NCI-H1105 treated with DMSO at 0.1 percent for 48 hours (cell line): ENCODE data around the gene MORC3.
"Not testable (repeated sequence)": the region's sequence is repeated elsewhere in the genome, so short reads cannot be mapped to it uniquely, and the experiment has no call there.

Experiments used
- DNase-seq: peaks from one replicate; lab custom pipeline; 2025; lab: John Stamatoyannopoulos, UW

Gene MORC3

DNA sequence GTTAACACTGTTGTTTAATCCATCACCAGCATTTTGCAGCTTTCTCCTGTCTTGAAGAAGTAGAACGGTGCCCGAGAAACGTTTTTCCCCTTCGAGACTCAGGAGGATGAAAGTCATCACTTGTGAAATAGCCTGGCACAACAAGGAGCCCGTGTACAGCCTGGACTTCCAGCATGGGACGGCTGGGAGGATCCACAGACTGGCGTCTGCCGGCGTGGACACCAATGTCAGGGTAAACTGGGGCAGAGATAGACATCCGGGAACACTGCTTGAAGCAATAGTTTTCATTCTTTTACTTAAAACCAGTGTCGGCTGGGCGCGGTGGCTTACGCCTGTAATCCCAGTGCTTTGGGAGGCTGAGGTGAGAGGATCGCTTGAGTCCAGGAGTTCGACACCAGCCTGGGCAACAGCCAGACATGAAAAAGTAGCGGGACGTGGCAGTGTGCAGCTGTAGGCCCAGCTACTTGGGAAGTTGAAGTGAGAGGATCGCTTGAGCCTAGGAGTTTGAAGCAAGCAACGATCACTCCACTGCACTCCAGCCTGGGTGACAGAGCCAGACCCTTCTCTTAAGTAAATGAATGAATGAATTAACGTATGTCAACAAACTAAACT lies 66.1 kb downstream of the MORC3 start:
- DNase-seq: no peak

DNA sequence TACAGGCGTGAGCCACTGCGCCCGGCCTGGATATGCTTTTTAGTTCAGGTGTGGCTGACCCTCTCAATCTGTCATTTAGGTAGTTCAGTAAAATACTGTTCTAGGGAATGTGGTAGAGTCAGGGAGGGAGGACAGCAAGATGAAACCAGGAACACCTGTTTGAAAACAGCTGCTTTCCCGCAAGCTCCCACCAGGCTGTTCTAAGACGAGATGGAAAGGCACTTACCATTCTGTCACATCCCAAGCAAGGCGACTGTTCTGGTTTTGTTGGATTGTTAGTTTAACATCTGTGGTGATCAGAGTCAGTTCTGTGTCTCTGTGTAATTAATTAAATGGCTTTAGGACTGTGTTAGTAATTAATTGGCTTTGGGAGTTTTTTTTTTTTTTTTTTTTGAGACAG lies 68.1 kb downstream of the MORC3 start:
- DNase-seq: no peak

DNA sequence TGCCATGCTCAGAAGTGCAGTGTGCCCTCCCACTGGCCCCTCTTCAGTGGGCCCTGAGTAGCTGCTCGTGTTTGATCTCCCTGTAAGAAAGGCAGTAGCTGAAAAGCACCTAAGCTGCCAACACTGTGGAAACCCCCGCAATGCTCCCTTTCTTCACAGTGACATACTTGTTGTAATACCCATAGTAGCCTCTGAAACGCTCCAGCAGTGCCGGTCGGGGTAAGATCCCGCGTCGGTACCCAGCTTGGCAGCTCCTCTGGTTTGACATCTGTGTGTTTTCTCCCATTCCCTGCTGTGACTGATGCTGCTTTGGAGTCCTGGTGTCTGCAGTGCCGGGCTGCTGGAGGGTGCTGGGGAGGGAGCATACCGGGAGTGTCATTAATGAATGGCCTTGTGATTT lies 68.8 kb downstream of the MORC3 start:
- no peak for DNase-seq

DNA sequence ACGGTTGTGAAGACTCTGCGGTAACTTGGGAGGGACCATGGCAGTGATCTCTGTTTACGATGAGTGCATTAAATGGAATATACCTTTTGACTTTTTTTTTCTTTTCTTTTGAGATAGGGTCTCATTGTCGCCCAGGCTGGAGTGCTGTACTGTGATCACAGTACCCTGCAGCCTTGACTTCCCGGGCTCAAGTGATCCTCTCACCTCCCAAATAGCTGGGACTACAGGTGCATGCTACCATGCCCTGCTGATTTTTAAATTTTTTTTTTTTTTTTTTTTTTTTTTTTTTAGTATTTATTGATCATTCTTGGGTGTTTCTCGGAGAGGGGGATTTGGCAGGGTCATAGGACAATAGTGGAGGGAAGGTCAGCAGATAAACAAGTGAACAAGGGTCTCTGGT lies 71.7 kb downstream of the MORC3 start:
- DNase-seq: not testable (repeated sequence)

DNA sequence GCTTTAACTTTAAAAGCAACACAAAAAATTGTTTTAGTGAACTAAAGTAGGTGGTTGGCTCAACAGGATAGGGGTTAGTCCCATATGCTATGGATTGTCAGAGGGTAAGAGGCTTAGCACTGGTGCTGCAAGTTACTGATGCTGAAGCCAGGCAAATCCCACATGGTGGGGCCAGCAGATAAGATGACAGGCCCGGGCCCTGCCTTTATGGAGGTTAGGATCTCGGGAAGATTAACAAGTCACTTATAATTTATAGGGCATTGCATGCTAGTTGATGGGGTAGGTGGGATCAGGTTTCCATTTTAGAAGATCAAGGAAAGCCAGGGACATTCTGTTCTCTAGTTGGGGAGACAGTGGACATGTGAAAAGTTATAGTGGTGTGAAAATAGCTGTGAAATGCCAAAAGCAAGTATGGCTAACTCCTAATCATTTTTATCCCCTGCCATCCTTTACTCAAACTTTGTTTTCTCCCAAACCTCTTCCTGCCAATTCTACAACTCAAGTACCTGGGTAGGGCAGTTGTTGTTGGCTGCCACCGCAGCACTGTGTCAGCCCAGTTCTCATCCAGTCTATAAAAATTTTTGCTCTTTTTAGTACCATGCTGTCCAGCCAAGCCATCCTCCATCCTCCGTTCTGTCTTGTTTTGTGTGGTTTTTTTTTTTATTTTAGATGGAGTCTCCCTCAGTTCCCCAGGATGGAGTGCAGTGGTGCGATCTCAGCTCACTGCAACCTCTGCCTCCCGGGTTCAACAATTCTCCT lies 75.5 kb downstream of the MORC3 start:
- DNase-seq: no peak

DNA sequence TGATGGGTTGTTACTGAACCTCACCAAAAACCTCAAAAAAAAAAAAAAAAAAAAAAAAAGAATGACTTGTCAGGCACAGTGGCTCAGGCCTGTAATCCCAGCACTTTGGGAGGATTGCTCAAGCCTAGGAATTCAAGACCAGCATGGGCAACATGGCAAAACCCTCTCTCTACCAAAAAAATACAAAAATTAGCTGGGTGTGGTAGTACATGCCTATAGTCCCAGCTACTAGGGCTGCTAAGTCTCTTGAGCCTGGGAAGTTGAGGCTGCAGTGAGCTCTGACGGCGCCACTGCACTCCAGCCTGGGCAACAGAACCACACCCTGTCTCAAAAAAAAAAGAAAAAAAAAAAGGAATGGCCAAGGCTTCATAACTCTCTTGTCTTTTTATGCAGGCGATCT lies 76.3 kb downstream of the MORC3 start:
- no peak for DNase-seq

DNA sequence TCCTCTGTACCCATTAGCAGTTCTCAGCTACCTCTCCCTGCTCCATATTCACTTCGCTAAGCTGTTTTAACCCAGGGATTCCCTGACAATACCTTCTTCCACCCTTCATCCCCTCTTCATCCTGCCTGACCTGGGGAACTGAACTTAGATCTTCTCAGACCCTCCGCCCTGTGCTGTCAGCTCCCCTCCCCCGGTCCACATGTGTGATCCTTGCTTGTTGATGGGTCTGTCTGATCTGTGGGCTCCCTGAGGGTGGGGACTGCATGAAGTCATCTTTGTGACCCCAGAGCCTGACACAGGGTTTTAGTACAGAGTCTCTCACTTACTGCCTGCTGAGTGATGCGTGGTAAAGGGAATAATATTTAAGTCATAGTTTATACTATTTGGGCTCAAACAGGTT lies 77.0 kb downstream of the MORC3 start:
- no peak for DNase-seq

DNA sequence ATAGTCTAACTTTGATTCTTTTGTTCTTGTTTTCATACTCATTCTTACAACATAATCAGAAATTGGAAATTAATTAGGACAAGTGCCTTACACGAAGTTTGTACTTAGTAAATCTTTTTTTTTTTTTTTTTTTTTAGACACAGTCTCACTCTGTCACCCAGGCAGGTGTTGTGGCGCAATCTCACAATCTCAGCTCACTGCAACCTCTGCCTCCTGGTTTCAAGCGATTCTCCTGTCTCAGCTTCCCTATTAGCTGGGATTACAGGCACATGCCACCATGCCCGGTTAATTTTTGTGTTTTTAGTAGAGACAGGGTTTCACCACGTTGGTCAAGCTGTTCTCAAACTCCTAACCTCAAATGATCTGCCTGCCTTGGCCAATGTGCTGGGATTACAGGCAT lies 77.6 kb downstream of the MORC3 start:
- no peak for DNase-seq

DNA sequence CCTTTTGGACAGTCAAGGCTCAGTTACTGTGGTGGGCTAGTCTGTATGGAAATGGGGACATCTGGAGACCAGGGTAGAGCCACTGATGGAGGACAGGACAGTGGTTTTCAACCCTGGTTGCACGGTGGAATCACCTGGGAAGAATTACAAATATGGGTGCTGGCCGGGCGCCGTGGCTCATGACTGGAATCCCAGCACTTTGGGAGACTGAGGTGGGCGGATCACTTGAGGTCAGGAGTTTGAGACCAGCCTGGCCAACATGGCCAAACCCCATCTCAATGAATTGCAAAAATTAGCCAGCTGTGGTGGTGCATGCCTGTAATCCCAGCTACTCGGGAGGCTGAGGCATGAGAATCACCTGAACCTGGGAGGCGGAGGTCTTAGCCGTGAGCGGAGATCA lies 79.7 kb downstream of the MORC3 start:
- DNase-seq: not testable (repeated sequence)

DNA sequence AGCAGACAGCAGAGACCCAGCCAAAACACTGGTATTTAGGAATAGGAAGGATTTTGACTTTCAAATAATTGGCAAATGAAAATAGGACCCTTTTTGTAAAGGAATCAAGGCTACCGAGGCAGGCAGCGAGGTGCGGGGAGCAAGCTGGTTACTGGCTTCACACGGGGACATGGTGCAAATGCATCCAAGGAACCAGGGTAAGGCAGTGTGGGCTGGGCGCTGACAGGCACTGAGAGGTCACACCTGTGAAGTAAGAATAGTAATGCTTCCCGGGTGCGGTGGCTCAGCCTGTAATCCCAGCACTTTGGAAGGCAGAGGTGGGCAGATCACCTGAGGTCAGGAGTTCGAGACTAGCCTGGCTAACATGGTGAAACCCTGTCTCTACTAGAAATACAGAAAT lies 80.7 kb downstream of the MORC3 start:
- DNase-seq: no peak

DNA sequence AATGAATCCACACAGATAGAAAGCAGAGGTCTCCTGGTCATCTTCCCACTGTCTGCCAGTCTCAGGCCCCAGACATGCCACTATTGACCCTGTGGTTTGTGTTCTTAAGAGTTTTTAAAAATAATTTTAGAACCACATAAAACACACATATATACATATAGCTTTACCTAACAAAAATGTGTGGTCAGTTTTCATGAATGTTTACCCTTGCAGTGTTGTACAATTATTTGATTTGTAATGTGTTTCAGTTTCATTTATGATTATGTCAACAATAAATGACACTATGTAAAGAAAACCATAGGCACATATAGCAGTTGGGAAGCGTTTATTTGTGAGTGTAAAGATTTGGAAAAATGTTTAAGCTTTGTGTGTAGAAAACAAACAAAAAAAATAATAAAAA lies 82.3 kb downstream of the MORC3 start:
- no peak for DNase-seq

DNA sequence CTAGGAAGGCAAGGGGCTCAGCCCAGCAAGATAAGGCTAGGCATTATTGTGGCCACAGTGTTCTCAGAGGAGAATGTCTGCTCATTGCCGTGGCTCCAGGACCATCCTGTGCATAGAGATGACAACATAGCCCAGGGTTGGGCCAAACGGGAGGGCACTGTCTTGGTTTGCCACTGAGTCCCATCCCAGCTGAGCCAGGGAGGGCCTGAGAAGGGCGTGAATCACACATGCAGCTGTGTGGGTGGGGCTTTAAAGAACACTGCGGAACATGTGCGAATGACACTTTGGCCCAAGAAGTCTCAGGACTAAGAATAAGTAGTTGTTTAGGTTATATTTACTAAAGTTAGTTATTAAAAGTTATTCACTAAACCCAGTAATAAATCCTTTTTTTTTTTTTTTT lies 83.7 kb downstream of the MORC3 start:
- no peak for DNase-seq

DNA sequence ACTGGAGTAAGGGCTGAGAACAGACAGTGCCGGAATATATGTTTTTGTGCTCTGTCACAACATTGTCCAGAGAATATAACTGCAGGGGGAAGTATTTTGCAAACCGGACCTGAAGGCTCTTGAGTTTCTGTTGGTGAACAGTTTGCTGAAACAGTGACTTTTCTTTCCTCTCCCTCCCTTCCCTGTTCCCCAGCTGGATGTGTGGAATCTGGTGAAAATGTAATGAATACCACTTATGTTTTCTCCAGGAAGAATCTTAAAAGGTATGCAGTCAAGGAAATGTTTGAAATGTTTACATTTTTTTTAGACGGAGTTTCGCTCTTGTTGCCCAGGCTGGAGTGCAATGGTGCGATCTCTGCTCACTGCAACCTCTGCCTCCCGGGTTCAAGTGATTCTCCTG lies 88.6 kb downstream of the MORC3 start:
- no peak for DNase-seq

DNA sequence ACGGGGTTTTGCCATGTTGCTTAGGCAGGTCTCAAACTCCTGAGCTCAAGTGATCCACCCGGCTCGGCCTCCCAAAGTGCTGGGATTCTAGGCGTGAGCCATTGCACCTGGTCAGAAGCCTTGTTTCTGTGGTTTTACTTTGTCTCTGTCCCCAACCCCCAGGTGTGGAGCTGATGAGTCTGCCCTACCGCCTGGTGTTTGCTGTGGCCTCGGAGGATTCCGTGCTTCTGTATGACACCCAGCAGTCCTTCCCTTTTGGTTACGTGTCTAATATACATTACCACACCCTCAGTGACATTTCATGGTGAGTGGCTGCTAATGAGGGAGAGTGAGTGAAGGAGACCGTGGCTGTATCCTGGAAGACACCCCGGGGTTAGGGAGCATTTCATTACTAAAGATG lies 91.3 kb downstream of the MORC3 start:
- no peak for DNase-seq

DNA sequence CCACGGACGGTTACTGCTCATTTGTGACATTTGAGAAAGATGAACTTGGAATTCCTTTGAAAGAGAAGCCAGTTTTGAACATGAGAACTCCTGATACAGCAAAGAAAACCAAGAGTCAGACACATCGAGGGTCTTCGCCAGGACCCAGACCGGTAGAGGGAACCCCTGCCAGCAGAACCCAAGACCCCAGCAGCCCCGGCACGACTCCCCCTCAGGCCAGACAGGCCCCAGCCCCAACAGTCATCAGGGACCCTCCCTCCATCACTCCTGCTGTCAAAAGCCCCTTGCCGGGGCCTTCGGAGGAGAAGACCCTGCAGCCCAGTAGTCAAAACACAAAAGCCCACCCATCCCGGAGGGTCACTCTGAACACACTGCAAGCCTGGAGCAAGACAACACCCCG lies 92.9 kb downstream of the MORC3 start:
- no peak for DNase-seq

DNA sequence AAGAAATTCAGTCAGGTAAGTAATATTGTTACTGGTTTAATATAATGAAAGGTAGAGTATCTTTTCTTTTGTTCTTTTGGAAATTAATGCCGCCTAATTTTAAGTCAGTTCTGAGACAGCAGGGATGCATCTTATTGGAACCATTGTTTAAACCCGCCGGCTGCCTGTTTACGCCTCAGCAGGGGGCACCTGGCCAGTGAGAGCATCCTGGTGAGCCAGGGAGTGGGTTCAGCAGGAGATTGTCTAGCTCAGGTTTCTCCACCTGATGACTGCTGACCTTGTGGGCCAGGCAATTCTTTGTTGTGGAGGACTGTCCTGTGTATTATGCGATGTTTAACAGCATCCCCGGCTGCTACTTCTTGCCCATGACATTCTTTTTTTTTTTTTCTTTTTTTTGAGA lies 95.4 kb downstream of the MORC3 start:
- no peak for DNase-seq

DNA sequence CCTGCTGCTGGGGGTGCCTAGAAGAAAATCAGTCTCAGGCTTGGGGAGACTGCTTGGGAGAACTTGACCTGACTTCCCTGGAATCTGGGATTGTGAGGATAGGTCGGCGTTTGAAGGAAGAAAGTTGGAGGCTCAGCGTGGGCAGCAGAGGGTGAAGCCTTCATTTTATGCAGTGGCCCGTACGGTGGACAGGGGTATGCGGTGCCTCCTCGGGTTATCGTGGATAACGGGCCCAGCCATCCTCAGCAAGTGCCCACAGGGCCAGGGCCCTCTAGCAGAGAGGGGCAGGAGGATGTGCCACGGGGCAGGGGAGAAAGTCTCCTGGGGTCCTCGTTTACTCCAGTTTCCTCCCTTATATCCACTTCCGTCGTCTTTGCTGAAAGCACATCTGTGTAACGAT lies 99.2 kb downstream of the MORC3 start:
- DNase-seq: no peak

DNA sequence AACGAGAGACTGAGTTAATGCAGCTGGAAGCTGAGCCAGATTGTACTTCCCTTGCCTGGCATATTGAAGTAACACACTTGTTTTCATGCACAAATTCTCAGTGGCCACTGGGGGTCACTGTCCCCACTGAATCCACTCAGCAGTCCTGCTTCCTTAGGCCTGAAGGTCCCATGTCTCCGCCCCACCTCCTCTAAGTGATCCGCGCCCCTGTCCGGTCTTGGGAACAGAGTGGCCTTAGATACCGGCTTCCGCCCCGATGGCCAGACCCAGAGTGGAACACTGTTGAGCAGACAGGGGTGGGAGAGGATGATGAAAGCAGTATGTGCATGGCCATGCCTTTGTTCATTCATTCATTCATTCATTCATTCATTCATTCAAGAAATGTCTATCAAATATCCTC lies 100.0 kb downstream of the MORC3 start:
- peak; percentile 9 for DNase-seq

DNA sequence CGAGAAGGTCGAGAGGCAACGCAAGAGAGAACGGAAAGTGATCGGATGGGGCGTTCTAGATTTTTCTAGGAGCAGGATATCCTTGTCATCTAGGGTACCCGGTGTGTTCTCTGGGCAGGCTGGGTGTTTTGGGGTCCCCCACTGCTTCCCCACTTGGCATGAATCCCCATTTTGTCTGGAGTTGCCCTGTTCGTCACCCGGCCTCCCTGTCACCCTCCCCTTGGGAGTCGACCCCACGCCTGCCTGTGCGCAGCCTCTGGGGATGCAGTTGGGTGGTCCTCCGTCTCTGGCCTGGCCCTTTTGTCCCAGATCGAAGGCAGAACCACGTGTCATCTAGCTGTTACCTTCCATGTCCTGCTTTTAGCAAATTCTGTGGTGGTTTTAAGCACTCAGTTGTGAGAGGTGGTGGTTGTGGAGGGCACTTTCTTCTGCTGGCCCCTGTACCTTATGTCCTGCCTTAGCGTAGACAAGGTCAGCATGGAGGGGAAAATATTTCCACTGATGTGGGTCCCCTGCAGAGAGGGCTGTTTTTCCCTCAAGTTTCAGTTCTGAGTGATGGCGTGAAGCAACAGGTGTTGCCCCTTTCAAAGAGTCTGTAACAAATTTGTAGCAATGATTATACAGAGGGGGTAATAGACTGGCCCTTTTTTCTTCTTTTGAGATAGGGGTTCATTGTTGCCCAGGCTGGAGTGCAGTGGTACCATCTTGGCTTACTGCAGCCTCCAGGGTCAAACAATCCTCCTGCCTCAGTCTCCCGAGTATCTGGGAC lies 100.8 kb downstream of the MORC3 start:
- no peak for DNase-seq

DNA sequence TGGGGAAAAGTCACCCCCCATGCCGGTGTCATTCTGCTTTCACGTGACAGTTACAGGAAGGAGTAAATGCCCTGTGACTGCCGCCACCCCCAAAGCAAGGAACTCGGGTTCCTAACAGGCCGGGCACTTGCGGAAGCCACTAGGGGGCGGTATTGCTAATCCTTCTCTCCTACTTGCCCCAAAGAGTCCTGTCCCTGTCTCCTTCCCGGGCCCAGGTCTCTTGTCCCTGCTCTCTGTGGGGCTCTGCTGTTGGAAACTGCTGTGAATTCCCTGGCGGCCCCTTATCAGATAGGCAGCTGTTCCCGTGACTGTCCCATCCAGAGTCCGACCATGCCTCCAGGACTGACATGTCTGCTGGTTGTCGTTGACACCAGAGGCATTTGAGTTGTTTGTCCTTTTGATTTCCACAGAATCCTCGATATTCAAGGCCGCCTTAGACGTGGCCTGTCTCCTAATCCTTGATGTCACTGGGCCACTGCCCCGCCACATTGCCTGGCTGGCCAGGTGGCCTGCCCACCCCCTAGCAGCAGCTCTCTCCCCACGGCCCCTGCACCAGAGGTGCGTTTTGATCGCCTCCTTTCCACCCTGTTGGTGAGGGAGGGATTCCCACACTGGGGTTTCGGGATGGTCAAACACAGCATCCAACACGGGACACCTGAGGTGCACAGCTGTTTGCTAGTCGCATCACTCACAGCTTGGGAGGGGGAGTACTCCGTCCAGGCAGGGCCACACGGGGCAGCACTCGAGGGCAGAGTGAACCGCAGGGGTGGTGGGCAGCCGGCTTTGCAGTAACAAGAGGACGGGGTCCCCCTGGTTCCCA lies 102.5 kb downstream of the MORC3 start:
- peak; percentile 14 for DNase-seq

DNA sequence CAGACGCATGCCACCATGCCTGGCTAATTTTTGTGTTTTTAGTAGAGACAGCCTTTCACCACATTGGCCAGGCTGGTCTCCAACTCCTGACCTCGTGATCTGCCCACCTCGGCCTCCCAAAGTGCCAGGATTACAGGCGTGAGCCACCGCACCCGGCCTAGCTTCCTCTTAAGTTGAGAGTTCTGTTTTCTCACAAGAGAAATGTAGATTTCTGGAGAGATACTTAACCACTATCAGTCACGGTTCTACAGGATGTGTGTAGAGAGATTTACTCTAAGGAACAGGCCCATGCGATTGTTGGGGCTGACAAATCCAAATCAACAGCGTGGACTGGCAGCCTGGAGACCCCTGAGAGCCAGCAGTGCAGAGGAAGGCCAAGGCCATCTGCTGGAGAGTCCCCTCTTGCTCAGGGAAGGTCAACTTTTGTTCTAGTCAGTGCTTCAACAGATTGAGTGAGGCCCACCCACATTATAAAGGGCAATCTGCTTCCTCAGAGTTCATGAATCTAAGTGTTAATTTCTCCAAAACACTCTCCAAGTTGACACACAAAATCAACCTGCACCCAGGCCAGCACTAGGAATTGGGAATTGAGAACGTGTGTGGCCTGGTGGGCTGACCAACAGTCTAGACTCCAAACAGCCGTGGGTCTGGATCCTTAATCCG lies 103.9 kb downstream of the MORC3 start:
- DNase-seq: no peak

DNA sequence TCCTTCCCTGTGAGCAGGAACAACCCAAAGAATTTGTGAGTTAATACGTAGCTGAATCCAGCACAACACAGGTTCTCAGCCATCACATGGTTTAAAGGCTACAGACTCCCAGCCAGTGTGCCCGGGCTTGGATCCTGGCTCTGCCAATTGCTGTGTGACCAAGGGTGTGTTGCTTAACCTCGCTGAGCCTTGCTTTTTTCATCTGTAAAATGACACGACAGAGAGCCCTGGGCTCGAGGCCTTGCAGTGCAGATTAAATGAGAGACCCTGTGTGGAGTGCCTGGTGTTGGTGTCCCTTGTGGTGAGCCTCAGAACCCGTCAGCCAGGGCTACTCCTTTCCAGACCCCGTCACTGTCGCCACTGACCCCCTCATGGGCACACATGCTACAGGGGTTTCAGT lies 104.6 kb downstream of the MORC3 start:
- no peak for DNase-seq
